Calu3 (cell line): ENCODE data around the gene SLC22A17. TPM values are rescaled to one million over a fixed set of nuclear protein-coding genes. Genes with fewer than 3 reads are reported as not detected.

Source experiments
- BruUV-seq: library from RNA; stranded (reverse); fragments of 400-500 nt; replicated peaks from 2 replicates; lab custom pipeline; 2021; lab: Mats Ljungman, UMichigan
- CTCF ChIA-PET: fragments of 300-600 bp; sonication (Branson Sonifier 250); formaldehyde crosslinking; loops from one replicate; lab custom pipeline; 2022; ENCODE audit warnings: antibody characterized with exemption; lab: Charles Lee
- DNase-seq: peaks from one replicate; pipeline ENCODE4 v3.0.0; 2022
- H3K27ac Mint-ChIP-seq: one replicate; pipeline ENCODE4 v1.8.0; 2022; ENCODE audit warnings: mixed read lengths; ENCODE audit not compliant: unreplicated experiment
- H3K27me3 Mint-ChIP-seq: one replicate; pipeline ENCODE4 v1.8.0; 2022; ENCODE audit warnings: mixed read lengths; ENCODE audit not compliant: unreplicated experiment
- H3K36me3 Mint-ChIP-seq: one replicate; pipeline ENCODE4 v1.8.0; 2022; ENCODE audit warnings: mild to moderate bottlenecking, moderate library complexity, mixed read lengths; ENCODE audit not compliant: insufficient read depth, unreplicated experiment
- H3K4me1 Mint-ChIP-seq: one replicate; pipeline ENCODE4 v1.8.0; 2022; ENCODE audit warnings: mild to moderate bottlenecking, low read depth, mixed read lengths; ENCODE audit not compliant: unreplicated experiment
- H3K4me3 Mint-ChIP-seq: one replicate; pipeline ENCODE4 v1.8.0; 2022; ENCODE audit warnings: mild to moderate bottlenecking, low read depth, moderate library complexity, mixed read lengths; ENCODE audit not compliant: unreplicated experiment
- H3K9me3 Mint-ChIP-seq: one replicate; pipeline ENCODE4 v1.8.0; 2022; ENCODE audit warnings: low read depth, mixed read lengths; ENCODE audit not compliant: unreplicated experiment
- CTCF ChIP-seq: fragments of 200-600 bp; IDR thresholded peaks from one replicate; pipeline ENCODE4 v1.8.0; 2022; ENCODE audit warnings: antibody characterized with exemption; ENCODE audit not compliant: unreplicated experiment
- intact Hi-C: fragments of 100-400 bp; cut with micrococcal nuclease; formaldehyde crosslinking; loops from one replicate; pipeline ENCODE4 v1.10.0; 2022; ENCODE audit not compliant: unreplicated experiment
- total RNA-seq: library from RNA; stranded (reverse); gene quantifications from 2 replicates; pipeline ENCODE4 v1.2.3, GENCODE V29; 2022

The SLC22A17 gene
- total RNA-seq, 1 experiment from 2014 or later: 0.61 TPM

- H3K27ac Mint-ChIP-seq: no peak overlapping the region
- no peaks in the 10 kb centered on the region for H3K36me3 Mint-ChIP-seq
- CTCF ChIA-PET: no interaction called here
- no peak for TF ChIP-seq CTCF
- BruUV-seq: no TSS peak
- peaks cover 88% of the 10 kb centered on the region for H3K27me3 Mint-ChIP-seq
- H3K4me1 Mint-ChIP-seq: no peaks in the 10 kb centered on the region
- H3K4me3 Mint-ChIP-seq: no peak overlapping the region
- DNase-seq: no peak
- no peaks in the 10 kb centered on the region for H3K9me3 Mint-ChIP-seq
- intact Hi-C loops: no loop called here
Measured at GRCh38 chr14:23399136-23399535, 46.4 kb upstream of the SLC22A17 start.

GRCh38 chr14:23398348-23398747 is 45.7 kb upstream of the SLC22A17 start:
- no peak for TF ChIP-seq CTCF
- Mint-ChIP-seq H3K27ac (no peak overlapping the region), H3K9me3 (no peaks in the 10 kb centered on the region), H3K27me3 (peaks cover 88% of the 10 kb centered on the region), H3K4me1 (no peaks in the 10 kb centered on the region), H3K4me3 (no peak overlapping the region), H3K36me3 (no peaks in the 10 kb centered on the region)
- CTCF ChIA-PET: no interaction called here
- intact Hi-C loops: no loop called here
- DNase-seq: no peak
- no TSS peak for BruUV-seq

GRCh38 chr14:23396781-23397407 is 44.2 kb upstream of the SLC22A17 start:
- Mint-ChIP-seq H3K36me3 (no peaks in the 10 kb centered on the region), H3K27me3 (peaks cover 88% of the 10 kb centered on the region), H3K27ac (no peak overlapping the region), H3K4me3 (no peak overlapping the region), H3K4me1 (no peaks in the 10 kb centered on the region), H3K9me3 (no peaks in the 10 kb centered on the region)
- TF ChIP-seq CTCF: no peak
- DNase-seq: no peak
- intact Hi-C loops: no loop called here
- CTCF ChIA-PET: interaction anchor here (0.9 kb wide), 1 partner anchor 17 kb away, joined by 3 read pairs; no protein-coding TSS in a partner anchor
- BruUV-seq: no TSS peak

- intact Hi-C loops: no loop called here
- Mint-ChIP-seq H3K4me1 (no peaks in the 10 kb centered on the region), H3K27me3 (peaks cover 88% of the 10 kb centered on the region), H3K27ac (no peak overlapping the region), H3K4me3 (no peak overlapping the region), H3K9me3 (no peaks in the 10 kb centered on the region), H3K36me3 (no peaks in the 10 kb centered on the region)
- no TSS peak for BruUV-seq
- DNase-seq: no peak
- CTCF ChIA-PET: interaction anchor here (0.7 kb wide), 1 partner anchor 124 kb away, joined by 5 read pairs; no protein-coding TSS in a partner anchor
- TF ChIP-seq CTCF: no peak
Measured at GRCh38 chr14:23396126-23396525, 43.4 kb upstream of the SLC22A17 start.
